ENCODE measurements around the gene FAM120A. TPM values are rescaled to one million over a fixed set of nuclear protein-coding genes. Genes with fewer than 3 reads are reported as not detected.

FAM120A gene
- total RNA-seq, 1 donor from 2014 or later, result 57.7 TPM

DNA sequence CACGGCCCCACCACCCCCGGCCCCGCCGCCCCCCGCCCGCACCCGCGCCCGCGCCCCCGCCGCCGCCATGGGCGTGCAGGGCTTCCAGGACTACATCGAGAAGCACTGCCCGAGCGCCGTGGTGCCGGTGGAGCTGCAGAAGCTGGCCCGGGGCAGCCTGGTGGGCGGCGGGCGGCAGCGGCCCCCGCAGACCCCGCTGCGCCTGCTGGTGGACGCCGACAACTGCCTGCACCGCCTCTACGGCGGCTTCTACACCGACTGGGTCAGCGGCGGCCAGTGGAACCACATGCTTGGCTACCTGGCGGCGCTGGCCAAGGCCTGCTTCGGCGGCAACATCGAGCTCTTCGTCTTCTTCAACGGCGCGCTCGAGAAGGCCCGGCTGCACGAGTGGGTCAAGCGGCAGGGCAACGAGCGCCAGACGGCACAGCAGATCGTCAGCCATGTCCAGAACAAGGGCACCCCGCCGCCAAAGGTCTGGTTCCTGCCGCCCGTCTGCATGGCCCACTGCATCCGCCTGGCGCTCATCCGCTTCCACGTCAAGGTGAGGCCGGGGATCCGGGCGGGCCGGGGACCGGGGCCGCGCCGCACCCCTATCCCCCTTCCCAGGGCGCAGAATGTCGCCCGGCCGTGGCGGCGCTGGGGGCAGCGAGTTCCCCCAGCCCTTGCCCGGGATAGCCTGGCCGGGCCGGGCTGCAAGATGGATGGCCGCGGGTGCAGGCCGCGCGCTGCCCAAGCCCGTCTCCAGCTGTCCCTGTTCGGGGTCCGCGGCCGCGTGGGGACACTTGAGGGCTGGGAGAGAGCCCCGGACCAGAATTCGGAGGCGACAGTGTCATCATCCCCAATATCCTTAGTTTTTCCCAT lies 594 bp downstream of the FAM120A start:
- FAIRE-seq (no peak), DNase-seq (ENCODE audit: low read depth) (peak; percentile 30)
- peak overlapping the region; percentile 89 for H3K9ac ChIP-seq (ENCODE audit: low read length)
- H2AFZ ChIP-seq (ENCODE audit: low read depth, low read length), result peak overlapping the region; percentile 69
- Mint-ChIP-seq H3K4me1 (ENCODE audit: low read depth, unreplicated experiment) (peaks cover 15% of the 10 kb centered on the region), H3K4me3 (ENCODE audit: unreplicated experiment) (peak overlapping the region; percentile 95), H3K9me3 (ENCODE audit: unreplicated experiment) (no peaks in the 10 kb centered on the region), H3K36me3 (ENCODE audit: low read depth, unreplicated experiment) (peaks cover 12% of the 10 kb centered on the region), H3K27me3 (ENCODE audit: low read depth, unreplicated experiment) (no peaks in the 10 kb centered on the region), H3K27ac (ENCODE audit: unreplicated experiment) (peak overlapping the region; percentile 77)
- H3K9me3 ChIP-seq (ENCODE audit: insufficient read depth, low read depth, low read length), result no peaks in the 10 kb centered on the region
- TF ChIP-seq EZH2 (IDR thresholded peaks at IDR 0.05; ENCODE audit: insufficient read depth, low read length), result no peak
- TF ChIP-seq, protein P1, sequence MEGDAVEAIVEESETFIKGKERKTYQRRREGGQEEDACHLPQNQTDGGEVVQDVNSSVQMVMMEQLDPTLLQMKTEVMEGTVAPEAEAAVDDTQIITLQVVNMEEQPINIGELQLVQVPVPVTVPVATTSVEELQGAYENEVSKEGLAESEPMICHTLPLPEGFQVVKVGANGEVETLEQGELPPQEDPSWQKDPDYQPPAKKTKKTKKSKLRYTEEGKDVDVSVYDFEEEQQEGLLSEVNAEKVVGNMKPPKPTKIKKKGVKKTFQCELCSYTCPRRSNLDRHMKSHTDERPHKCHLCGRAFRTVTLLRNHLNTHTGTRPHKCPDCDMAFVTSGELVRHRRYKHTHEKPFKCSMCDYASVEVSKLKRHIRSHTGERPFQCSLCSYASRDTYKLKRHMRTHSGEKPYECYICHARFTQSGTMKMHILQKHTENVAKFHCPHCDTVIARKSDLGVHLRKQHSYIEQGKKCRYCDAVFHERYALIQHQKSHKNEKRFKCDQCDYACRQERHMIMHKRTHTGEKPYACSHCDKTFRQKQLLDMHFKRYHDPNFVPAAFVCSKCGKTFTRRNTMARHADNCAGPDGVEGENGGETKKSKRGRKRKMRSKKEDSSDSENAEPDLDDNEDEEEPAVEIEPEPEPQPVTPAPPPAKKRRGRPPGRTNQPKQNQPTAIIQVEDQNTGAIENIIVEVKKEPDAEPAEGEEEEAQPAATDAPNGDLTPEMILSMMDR (IDR thresholded peaks at IDR 0.05; ENCODE audit: insufficient read depth, low read depth, low read length), result no peak
- H3K27ac ChIP-seq (ENCODE audit: low read depth, low read length), result peak overlapping the region; percentile 72
- peak overlapping the region; percentile 93 for H3K4me2 ChIP-seq (ENCODE audit: low read length)
- no peaks in the 10 kb centered on the region for H3K27me3 ChIP-seq (ENCODE audit: insufficient read depth, low read length)
- peaks cover 12% of the 10 kb centered on the region for H3K36me3 ChIP-seq (ENCODE audit: insufficient read depth, low read length)
- H4K20me1 ChIP-seq (ENCODE audit: insufficient read depth, low read length), result peaks cover 48% of the 10 kb centered on the region
- H3K4me3 ChIP-seq (ENCODE audit: insufficient read depth, low read depth, low read length), result peak overlapping the region; percentile 79
- H3K4me1 ChIP-seq (ENCODE audit: insufficient read depth, low read length), result peaks cover 15% of the 10 kb centered on the region
- H3K79me2 ChIP-seq (ENCODE audit: insufficient read depth, low read length), result peaks cover 75% of the 10 kb centered on the region

DNA sequence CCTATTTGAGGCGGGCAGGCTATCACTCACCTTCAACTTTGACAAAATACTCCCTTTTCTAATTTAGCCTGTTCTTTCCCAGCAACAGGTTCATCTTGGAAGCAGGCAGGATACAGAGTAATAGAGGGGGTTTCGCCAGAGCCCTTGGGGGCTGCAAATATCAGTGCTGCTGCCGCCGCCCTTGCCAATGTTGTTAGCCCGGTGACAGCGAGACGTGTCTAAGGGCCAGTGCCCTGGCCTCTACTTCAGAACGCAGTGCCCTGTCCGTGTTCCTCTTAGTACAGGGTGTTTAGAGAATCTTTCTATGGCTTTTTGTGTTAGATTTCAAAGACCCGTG lies 1.2 kb downstream of the FAM120A start:
- peaks cover 7% of the 10 kb centered on the region for H3K36me3 Mint-ChIP-seq (ENCODE audit: low read depth, unreplicated experiment)

More for the DNA sequence above, 1.2 kb downstream of the FAM120A start:
- no peaks in the 10 kb centered on the region for H3K27me3 ChIP-seq (ENCODE audit: insufficient read depth, low read length)
- H3K4me1 ChIP-seq (ENCODE audit: insufficient read depth, low read length), result peaks cover 15% of the 10 kb centered on the region
- H3K4me2 ChIP-seq (ENCODE audit: low read length), result peak overlapping the region; percentile 93
- peak overlapping the region; percentile 69 for H2AFZ ChIP-seq (ENCODE audit: low read depth, low read length)
- peaks cover 81% of the 10 kb centered on the region for H3K79me2 ChIP-seq (ENCODE audit: insufficient read depth, low read length)
- DNase-seq (ENCODE audit: low read depth) (no peak), FAIRE-seq (no peak)
- Mint-ChIP-seq H3K4me1 (ENCODE audit: low read depth, unreplicated experiment) (peaks cover 15% of the 10 kb centered on the region), H3K27ac (ENCODE audit: unreplicated experiment) (peak overlapping the region; percentile 60), H3K4me3 (ENCODE audit: unreplicated experiment) (peak overlapping the region; percentile 95), H3K9me3 (ENCODE audit: unreplicated experiment) (no peaks in the 10 kb centered on the region), H3K27me3 (ENCODE audit: low read depth, unreplicated experiment) (no peaks in the 10 kb centered on the region)
- H3K4me3 ChIP-seq (ENCODE audit: insufficient read depth, low read depth, low read length), result peak overlapping the region; percentile 79
- peak overlapping the region; percentile 89 for H3K9ac ChIP-seq (ENCODE audit: low read length)
- H3K27ac ChIP-seq (ENCODE audit: low read depth, low read length), result peak overlapping the region; percentile 72
- peaks cover 6% of the 10 kb centered on the region for H3K36me3 ChIP-seq (ENCODE audit: insufficient read depth, low read length)
- peaks cover 53% of the 10 kb centered on the region for H4K20me1 ChIP-seq (ENCODE audit: insufficient read depth, low read length)
- H3K9me3 ChIP-seq (ENCODE audit: insufficient read depth, low read depth, low read length), result no peaks in the 10 kb centered on the region
- TF ChIP-seq, protein P1 (IDR thresholded peaks at IDR 0.05; ENCODE audit: insufficient read depth, low read depth, low read length), result no peak
- TF ChIP-seq EZH2 (IDR thresholded peaks at IDR 0.05; ENCODE audit: insufficient read depth, low read length), result no peak
